K562 (cell line): ENCODE measurements around the gene TRIM31. TPM values are rescaled to one million over a fixed set of nuclear protein-coding genes. Genes with fewer than 3 reads are reported as not detected.

Experiments
- BCLAF1 ChIP-seq, 2 experiments: fragments of 450-650 bp in 1 of 2; IDR thresholded peaks; 2 replicates each; pipeline ENCODE4 v1.6.1; 2011 to 2017; ENCODE audit warnings: low read depth in 2 of 2, antibody characterized with exemption in 1 of 2, borderline replicate concordance in 1 of 2, low read length in 1 of 2, mild to moderate bottlenecking in 1 of 2, mixed read lengths in 1 of 2; ENCODE audit not compliant: control insufficient read depth in 1 of 2
- CEBPB ChIP-seq: fragments of 450-650 bp; IDR thresholded peaks from 2 replicates; pipeline ENCODE4 v1.6.1; 2016; ENCODE audit warnings: missing genetic modification characterization, missing compliant biosample characterization
- CREB1 ChIP-seq, 2 experiments: sonication (generic) in 1 of 2; formaldehyde crosslinking in 1 of 2; IDR thresholded peaks; 2 replicates each; pipeline versions ENCODE4 v1.6.1 to v1.8.0; 2012 to 2022; ENCODE audit warnings: inconsistent platforms in 1 of 2, mild to moderate bottlenecking in 1 of 2, missing genetic modification reagents in 1 of 2, moderate library complexity in 1 of 2
- FOXP4 ChIP-seq: sonication (generic); formaldehyde crosslinking; IDR thresholded peaks from 2 replicates; pipeline ENCODE4 v1.8.0; 2022; ENCODE audit warnings: mild to moderate bottlenecking, missing genetic modification reagents, borderline replicate concordance
- KDM5B ChIP-seq: fragments of 200-600 bp; sonication (generic); IDR thresholded peaks from 2 replicates; pipeline ENCODE4 v1.6.1; 2012; ENCODE audit warnings: low read depth, mild to moderate bottlenecking, moderate library complexity, low read length, control low read depth, inconsistent platforms; ENCODE audit not compliant: insufficient replicate concordance
- MTA1 ChIP-seq: fragments of 450-650 bp; IDR thresholded peaks from 2 replicates; pipeline ENCODE4 v1.6.1; 2017; ENCODE audit warnings: borderline replicate concordance
- MTA3 ChIP-seq: fragments of 450-650 bp; formaldehyde crosslinking; IDR thresholded peaks from 2 replicates; pipeline ENCODE4 v1.6.1; 2017; ENCODE audit warnings: mild to moderate bottlenecking, borderline replicate concordance
- PHB ChIP-seq: fragments of 250-450 bp; sonication (Bioruptor Pico); IDR thresholded peaks from 2 replicates; pipeline ENCODE4 v1.5.0; 2021
- POLR3A ChIP-seq: IDR thresholded peaks from 2 replicates; pipeline ENCODE4 v1.6.1; 2011; ENCODE audit warnings: borderline replicate concordance, mild to moderate bottlenecking, moderate library complexity; ENCODE audit not compliant: insufficient read length, insufficient read depth; ENCODE audit errors: extremely low read depth
- PRPF4 ChIP-seq: fragments of 200-400 bp; formaldehyde crosslinking; IDR thresholded peaks from one replicate; pipeline ENCODE4 v1.6.1; 2017; ENCODE audit warnings: low read length, low read depth, mild to moderate bottlenecking; ENCODE audit not compliant: insufficient read depth, poor library complexity, severe bottlenecking
- RERE ChIP-seq: sonication (generic); formaldehyde crosslinking; IDR thresholded peaks from 2 replicates; pipeline ENCODE4 v1.8.0; 2023; ENCODE audit warnings: missing genetic modification reagents, mild to moderate bottlenecking, borderline replicate concordance
- SIN3B ChIP-seq: fragments of 450-650 bp; IDR thresholded peaks from 2 replicates; pipeline ENCODE4 v1.6.1; 2017; ENCODE audit warnings: low read depth, mild to moderate bottlenecking, moderate library complexity
- ZNF134 ChIP-seq: fragments of 250-450 bp; sonication (Bioruptor Pico); conservative IDR thresholded peaks from 2 replicates; pipeline ENCODE4 v1.4.0; 2020
- ZNF551 ChIP-seq: fragments of 250-450 bp; sonication (Bioruptor Pico); IDR thresholded peaks from 2 replicates; pipeline ENCODE4 v1.5.0; 2021; ENCODE audit warnings: mild to moderate bottlenecking, moderate library complexity
- ZZZ3 ChIP-seq: fragments of 450-650 bp; IDR thresholded peaks from 2 replicates; pipeline ENCODE4 v1.6.1; 2016; ENCODE audit warnings: antibody characterized with exemption, mild to moderate bottlenecking, moderate library complexity
- polyA plus RNA-seq, 8 experiments: library from polyadenylated mRNA; depleted of rRNA in 4 of 8; stranded (reverse) in 5 of 8; unstranded in 3 of 8; fragments of >200 nt; fragmentation: Nextera tagmentation in 2 of 8; fragmentation: Illumina TruSeq in 1 of 8; extraction: Ambion mirVana in 2 of 8; extraction: Trizol in 1 of 8; gene quantifications; 2 replicates each; pipeline versions ENCODE4 v1.2.1 to v1.2.3, GENCODE V29; 2011 to 2014; ENCODE audit warnings: inconsistent platforms in 1 of 8, missing spikeins in 1 of 8
- total RNA-seq, 7 experiments: library from RNA; depleted of rRNA in 6 of 7; stranded (reverse); fragments of >200 nt in 6 of 7; fragmentation: Illumina TruSeq in 2 of 7; extraction: Trizol in 2 of 7; gene quantifications; 2 replicates each; pipeline versions ENCODE4 v1.2.1 to v1.2.3, GENCODE V29; 2011 to 2021; ENCODE audit warnings: low replicate concordance in 1 of 7

The TRIM31 gene
- total and polyA plus RNA-seq, 9 of the 15 experiments (the other 6 are each of a cell fraction or from before 2014, with no cell fraction given) = not detected

GRCh38 chr6:30102970-30103871 lies 9.7 kb downstream of the TRIM31 start (continued):
- TF ChIP-seq FOXP4 (CRISPR knock-in tag) (no peak), MTA3 (no peak), ZZZ3 (no peak), RERE (CRISPR knock-in tag) (no peak), SIN3B (no peak), CREB1 (IDR thresholded peaks at IDR 0.05) (no peak), CREB1 (CRISPR knock-in tag; IDR thresholded peaks at IDR 0.05) (no peak), CEBPB (tag) (no peak), ZNF134 (CRISPR knock-in tag) (no peak), BCLAF1 (IDR thresholded peaks at IDR 0.05; ENCODE audit: borderline replicate concordance in 1 of 2, control insufficient read depth in 1 of 2, low read depth in 2 of 2, low read length in 1 of 2) (no peak), PHB (no peak), ZNF551 (no peak), POLR3A (no peak), KDM5B (no peak), MTA1 (0 out of 2 replicates have a peak, but pooled peaks have one; percentile 29), PRPF4 (no peak)
